Neural crest cell (in vitro differentiated cells): ENCODE results near the gene EIF3A. TPM values are rescaled to one million over a fixed set of nuclear protein-coding genes. Genes with fewer than 3 reads are reported as not detected.
"Not testable (repeated sequence)": the region's sequence is repeated elsewhere in the genome, so short reads cannot be mapped to it uniquely, and the experiment has no call there.

Source experiments
- DNase-seq: peaks from one replicate; pipeline ENCODE4 v3.0.0; 2021; ENCODE audit warnings: low read depth, mixed read lengths, low spot score
- H3K27ac Mint-ChIP-seq: one replicate; pipeline ENCODE4 v1.8.0; 2021; ENCODE audit warnings: mild to moderate bottlenecking, mixed read lengths; ENCODE audit not compliant: unreplicated experiment
- H3K27me3 Mint-ChIP-seq: 2 replicates; pipeline ENCODE4 v1.8.0; 2021; ENCODE audit warnings: low read depth, mild to moderate bottlenecking, mixed read lengths
- H3K36me3 Mint-ChIP-seq: 2 replicates; pipeline ENCODE4 v1.8.0; 2021; ENCODE audit warnings: low read depth, mild to moderate bottlenecking, mixed read lengths
- H3K4me1 Mint-ChIP-seq: 2 replicates; pipeline ENCODE4 v1.8.0; 2021; ENCODE audit warnings: mixed read lengths
- H3K4me3 Mint-ChIP-seq: one replicate; pipeline ENCODE4 v1.8.0; 2021; ENCODE audit warnings: mild to moderate bottlenecking, mixed read lengths
- H3K9me3 Mint-ChIP-seq: 2 replicates; pipeline ENCODE4 v1.8.0; 2021; ENCODE audit warnings: mixed read lengths
- total RNA-seq: library from RNA; stranded (reverse); gene quantifications from 2 replicates; pipeline ENCODE4 v1.2.1, GENCODE V29; 2021
- TF ChIP-seq, protein P1 (sequence below): fragments of 200-600 bp; sonication (generic); conservative IDR thresholded peaks from 2 replicates; pipeline ENCODE4 v1.5.0; 2021; ENCODE audit warnings: antibody characterized with exemption, mild to moderate bottlenecking

Gene EIF3A
- total RNA-seq, 1 donor from 2014 or later = 163 TPM

DNA sequence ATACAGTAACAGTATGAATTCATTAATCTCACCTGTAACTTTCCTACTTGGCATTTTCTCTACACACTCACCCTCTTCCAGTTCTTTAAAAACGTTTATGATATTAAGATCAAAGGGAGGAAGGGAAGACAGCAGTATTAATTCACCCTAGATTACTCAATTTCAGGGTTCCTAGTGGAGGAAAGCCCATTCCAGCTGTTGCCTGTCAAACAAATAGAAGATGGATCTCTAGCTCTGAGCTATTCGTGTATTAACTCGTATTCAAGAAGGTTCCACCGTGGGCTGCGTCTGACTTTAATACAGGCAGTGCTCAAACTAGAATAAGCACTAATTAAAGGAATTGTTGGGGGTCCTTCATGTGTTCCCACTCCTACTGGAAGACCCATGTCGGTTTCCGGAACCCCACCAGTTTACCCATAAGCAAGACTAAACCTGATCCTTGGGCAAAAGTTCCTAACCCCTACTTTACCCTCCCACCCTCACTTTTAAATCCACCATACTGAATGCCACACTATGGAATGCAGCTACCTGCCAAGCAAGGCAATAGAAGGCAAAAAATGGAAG lies 49.0 kb downstream of the EIF3A start:
- DNase-seq = no peak
- H3K27ac Mint-ChIP-seq = no peak overlapping the region
- TF ChIP-seq, protein P1, sequence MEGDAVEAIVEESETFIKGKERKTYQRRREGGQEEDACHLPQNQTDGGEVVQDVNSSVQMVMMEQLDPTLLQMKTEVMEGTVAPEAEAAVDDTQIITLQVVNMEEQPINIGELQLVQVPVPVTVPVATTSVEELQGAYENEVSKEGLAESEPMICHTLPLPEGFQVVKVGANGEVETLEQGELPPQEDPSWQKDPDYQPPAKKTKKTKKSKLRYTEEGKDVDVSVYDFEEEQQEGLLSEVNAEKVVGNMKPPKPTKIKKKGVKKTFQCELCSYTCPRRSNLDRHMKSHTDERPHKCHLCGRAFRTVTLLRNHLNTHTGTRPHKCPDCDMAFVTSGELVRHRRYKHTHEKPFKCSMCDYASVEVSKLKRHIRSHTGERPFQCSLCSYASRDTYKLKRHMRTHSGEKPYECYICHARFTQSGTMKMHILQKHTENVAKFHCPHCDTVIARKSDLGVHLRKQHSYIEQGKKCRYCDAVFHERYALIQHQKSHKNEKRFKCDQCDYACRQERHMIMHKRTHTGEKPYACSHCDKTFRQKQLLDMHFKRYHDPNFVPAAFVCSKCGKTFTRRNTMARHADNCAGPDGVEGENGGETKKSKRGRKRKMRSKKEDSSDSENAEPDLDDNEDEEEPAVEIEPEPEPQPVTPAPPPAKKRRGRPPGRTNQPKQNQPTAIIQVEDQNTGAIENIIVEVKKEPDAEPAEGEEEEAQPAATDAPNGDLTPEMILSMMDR = no peak
- peak overlapping the region; percentile 77 for H3K4me3 Mint-ChIP-seq
- peaks cover 3% of the 10 kb centered on the region for H3K36me3 Mint-ChIP-seq
- no peaks in the 10 kb centered on the region for H3K9me3 Mint-ChIP-seq
- peaks cover 4% of the 10 kb centered on the region for H3K27me3 Mint-ChIP-seq
- H3K4me1 Mint-ChIP-seq = peaks cover 20% of the 10 kb centered on the region

DNA sequence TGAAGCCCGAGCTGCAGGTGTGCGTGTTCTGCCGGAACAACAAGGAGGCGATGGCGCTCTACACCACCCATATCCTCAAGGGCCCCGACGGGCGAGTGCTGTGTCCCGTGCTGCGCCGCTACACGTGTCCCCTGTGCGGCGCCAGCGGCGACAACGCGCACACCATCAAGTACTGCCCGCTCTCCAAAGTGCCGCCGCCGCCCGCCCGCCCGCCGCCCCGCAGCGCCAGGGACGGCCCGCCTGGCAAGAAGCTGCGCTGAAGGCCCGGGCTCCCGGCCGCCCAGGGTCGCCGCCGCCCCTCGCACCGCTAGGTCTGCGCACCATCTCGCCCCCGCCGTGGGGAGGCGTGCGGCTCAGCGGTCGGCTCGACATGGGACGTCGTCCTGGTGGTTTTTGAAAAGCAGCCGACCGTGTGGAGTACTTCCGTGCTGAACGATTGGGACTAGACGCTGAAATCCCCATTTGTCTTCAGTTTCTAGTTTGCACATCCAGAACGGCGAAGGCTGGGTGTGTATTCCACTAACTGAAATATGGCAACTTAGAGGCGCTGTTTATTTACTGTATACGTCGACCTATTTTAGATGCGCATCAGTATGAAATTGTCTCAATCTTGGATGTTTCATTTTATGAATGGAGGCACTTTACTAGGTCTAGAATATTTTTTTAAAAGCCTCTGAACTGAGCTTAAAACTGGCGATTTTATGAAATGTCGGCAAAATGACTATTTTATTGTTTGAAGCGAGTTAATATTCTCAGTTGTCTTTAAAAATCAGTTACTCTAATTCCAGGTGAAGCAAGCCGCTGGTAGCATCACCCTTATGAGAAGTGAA lies 50.0 kb downstream of the EIF3A start:
- peak; percentile 51 for DNase-seq
- H3K36me3 Mint-ChIP-seq = peaks cover 3% of the 10 kb centered on the region
- peaks cover 4% of the 10 kb centered on the region for H3K27me3 Mint-ChIP-seq
- H3K27ac Mint-ChIP-seq = no peak overlapping the region
- peaks cover 20% of the 10 kb centered on the region for H3K4me1 Mint-ChIP-seq
- TF ChIP-seq, protein P1 = peak; percentile 32
- no peaks in the 10 kb centered on the region for H3K9me3 Mint-ChIP-seq
- peak overlapping the region; percentile 86 for H3K4me3 Mint-ChIP-seq

DNA sequence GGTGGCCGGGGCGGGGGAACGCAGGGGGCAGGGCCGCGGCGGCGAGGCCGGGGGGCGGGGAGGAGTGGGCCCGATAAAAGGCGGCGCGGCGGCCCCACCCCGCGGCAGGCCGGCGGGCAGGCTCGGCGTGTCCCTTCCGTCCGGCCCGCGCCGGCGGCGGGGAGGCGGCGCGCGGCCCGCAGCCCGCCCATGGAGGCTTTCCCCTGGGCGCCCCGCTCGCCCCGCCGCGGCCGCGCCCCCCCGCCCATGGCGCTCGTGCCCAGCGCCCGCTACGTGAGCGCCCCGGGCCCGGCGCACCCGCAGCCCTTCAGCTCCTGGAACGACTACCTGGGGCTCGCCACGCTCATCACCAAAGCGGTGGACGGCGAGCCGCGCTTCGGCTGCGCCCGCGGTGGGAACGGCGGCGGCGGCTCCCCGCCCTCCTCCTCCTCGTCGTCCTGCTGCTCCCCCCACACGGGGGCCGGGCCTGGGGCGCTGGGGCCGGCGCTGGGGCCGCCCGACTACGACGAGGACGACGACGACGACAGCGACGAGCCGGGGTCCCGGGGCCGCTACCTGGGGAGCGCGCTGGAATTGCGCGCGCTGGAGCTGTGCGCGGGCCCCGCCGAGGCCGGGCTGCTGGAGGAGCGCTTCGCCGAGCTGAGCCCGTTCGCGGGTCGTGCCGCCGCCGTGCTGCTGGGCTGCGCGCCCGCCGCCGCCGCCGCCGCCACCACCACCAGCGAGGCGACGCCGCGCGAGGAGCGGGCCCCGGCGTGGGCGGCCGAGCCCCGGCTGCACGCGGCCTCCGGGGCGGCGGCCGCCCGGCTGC lies 50.8 kb downstream of the EIF3A start, which contains the start of gene NANOS1:
Gene NANOS1, plus strand, starts transcription at position 102 of the 808 bp plus-strand sequence. Its CDS starts 88 bp downstream, at position 190.
- peaks cover 20% of the 10 kb centered on the region for H3K4me1 Mint-ChIP-seq
- TF ChIP-seq, protein P1 = no peak
- peaks cover 4% of the 10 kb centered on the region for H3K27me3 Mint-ChIP-seq
- DNase-seq = peak; percentile 37
- no peaks in the 10 kb centered on the region for H3K9me3 Mint-ChIP-seq
- peaks cover 3% of the 10 kb centered on the region for H3K36me3 Mint-ChIP-seq
- no peak within 1 kb of the TSS for H3K27ac Mint-ChIP-seq
- H3K4me3 Mint-ChIP-seq = peak within 1 kb of the TSS; percentile 86

GRCh38 chr10:119028900-119029612 lies 51.6 kb downstream of the EIF3A start:
- Mint-ChIP-seq H3K27ac (no peak overlapping the region), H3K27me3 (peaks cover 4% of the 10 kb centered on the region), H3K4me3 (peak overlapping the region; percentile 83), H3K4me1 (peaks cover 20% of the 10 kb centered on the region), H3K36me3 (no peaks in the 10 kb centered on the region), H3K9me3 (no peaks in the 10 kb centered on the region)
- peak; percentile 79 for DNase-seq
- TF ChIP-seq, protein P1 = no peak

DNA sequence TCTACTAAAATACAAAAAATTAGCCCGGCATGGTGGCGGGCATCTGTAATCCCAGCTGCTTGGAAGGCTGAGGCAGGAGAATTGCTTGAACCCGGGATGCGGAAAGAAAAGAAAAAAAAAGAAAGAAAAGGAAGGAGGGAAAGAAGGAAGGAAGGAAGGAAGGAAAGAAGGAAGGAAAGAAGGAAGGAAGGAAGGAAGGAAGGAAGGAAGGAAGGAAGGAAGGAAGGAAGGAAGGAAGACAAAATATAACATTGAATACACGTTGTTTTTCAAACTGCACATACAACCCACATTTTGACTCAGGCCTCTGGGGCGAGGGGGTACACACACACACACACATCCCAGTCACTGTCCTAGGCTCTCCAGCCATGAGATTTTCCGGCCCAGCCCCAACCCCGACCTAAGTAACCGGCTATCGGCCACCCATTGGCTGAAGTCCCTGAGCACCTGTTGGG lies 52.1 kb downstream of the EIF3A start:
- peaks cover 20% of the 10 kb centered on the region for H3K4me1 Mint-ChIP-seq
- peak overlapping the region; percentile 83 for H3K4me3 Mint-ChIP-seq
- not testable (repeated sequence) for H3K27me3 Mint-ChIP-seq, H3K36me3 Mint-ChIP-seq, H3K9me3 Mint-ChIP-seq, H3K27ac Mint-ChIP-seq, DNase-seq
